ENCODE data around the gene RAB8A. TPM values are rescaled to one million over a fixed set of nuclear protein-coding genes. Genes with fewer than 3 reads are reported as not detected.

RAB8A gene
- total RNA-seq = 100 to 1,000 TPM; 127 to 145 TPM

GRCh38 chr19:16111160-16111908 lies at the start of gene RAB8A:
TSS of gene RAB8A (plus strand) at chr19:16111889. CDS start at chr19:16111902, 13 bp downstream.
- peaks cover 12% of the 10 kb centered on the region for H3K4me1 ChIP-seq
- H3K9me3 ChIP-seq = no peaks in the 10 kb centered on the region
- H3K27me3 ChIP-seq = no peaks in the 10 kb centered on the region
- peak; percentile 98 for DNase-seq
- peak within 1 kb of the TSS; percentile 81 for H3K27ac ChIP-seq
- intact Hi-C loops (cut with DNase I) = loop anchor here (5.0 kb wide), 1 partner anchor 44 kb away; no protein-coding TSS in a partner anchor
- no peaks in the 10 kb centered on the region for H3K36me3 ChIP-seq
- H3K9ac ChIP-seq (ENCODE audit: low read depth in 2 of 2, low read length in 2 of 2) = peak within 1 kb of the TSS; percentile 98 to 100
- H3K4me3 ChIP-seq = peak within 1 kb of the TSS; percentile 78
- TF ChIP-seq, protein P1, sequence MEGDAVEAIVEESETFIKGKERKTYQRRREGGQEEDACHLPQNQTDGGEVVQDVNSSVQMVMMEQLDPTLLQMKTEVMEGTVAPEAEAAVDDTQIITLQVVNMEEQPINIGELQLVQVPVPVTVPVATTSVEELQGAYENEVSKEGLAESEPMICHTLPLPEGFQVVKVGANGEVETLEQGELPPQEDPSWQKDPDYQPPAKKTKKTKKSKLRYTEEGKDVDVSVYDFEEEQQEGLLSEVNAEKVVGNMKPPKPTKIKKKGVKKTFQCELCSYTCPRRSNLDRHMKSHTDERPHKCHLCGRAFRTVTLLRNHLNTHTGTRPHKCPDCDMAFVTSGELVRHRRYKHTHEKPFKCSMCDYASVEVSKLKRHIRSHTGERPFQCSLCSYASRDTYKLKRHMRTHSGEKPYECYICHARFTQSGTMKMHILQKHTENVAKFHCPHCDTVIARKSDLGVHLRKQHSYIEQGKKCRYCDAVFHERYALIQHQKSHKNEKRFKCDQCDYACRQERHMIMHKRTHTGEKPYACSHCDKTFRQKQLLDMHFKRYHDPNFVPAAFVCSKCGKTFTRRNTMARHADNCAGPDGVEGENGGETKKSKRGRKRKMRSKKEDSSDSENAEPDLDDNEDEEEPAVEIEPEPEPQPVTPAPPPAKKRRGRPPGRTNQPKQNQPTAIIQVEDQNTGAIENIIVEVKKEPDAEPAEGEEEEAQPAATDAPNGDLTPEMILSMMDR (IDR thresholded peaks at IDR 0.05) = peak; percentile 91

DNA sequence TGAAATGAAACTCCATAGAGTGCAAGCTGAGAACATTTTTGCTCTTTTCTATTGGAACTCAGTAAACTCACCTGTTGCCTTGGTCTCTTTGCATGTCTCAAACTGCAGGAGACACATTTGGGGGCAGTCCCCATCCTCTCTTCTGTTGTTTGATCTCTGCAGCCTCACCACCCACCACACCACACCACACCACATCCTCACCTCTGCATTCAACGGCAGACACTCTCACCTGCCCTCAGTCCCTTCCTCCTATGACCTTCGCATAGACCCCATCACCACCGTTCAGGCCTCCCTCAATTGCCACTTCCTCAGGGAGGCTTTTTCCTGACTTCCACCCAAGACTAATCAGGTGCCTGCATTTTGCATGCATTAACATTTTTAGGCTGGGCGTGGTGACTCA lies 49.7 kb upstream of the RAB8A start:
- H3K36me3 ChIP-seq = no peaks in the 10 kb centered on the region
- H3K9me3 ChIP-seq = peaks cover 4% of the 10 kb centered on the region
- H3K4me1 ChIP-seq = peaks cover 4% of the 10 kb centered on the region
- H3K4me3 ChIP-seq = no peak overlapping the region
- no peak overlapping the region for H3K27ac ChIP-seq
- intact Hi-C loops (cut with DNase I) = no loop called here
- TF ChIP-seq, protein P1 (IDR thresholded peaks at IDR 0.05) = no peak
- no peaks in the 10 kb centered on the region for H3K27me3 ChIP-seq
- H3K9ac ChIP-seq (ENCODE audit: low read depth in 2 of 2, low read length in 2 of 2) = no peak overlapping the region
- no peak for DNase-seq

DNA sequence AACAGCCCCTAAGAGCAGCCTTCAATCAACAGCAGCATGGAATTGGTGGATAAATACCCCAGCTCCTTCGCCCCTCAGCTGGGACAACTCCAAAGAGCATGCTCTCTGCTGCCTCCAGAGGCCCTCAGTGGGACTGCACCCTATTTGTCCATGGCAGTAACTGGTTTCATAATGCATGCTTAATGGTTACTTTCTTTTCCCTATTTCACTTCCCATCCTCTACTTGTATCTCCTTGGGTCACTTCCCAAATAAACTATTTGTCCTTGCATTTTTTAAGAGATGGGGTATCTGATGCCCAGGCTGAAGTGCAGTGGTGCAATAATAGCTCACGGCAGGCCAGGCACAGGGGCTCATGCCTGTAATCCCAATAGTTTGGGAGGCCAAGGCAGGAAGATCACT lies 48.9 kb upstream of the RAB8A start:
- H3K4me3 ChIP-seq = no peak overlapping the region

DNA sequence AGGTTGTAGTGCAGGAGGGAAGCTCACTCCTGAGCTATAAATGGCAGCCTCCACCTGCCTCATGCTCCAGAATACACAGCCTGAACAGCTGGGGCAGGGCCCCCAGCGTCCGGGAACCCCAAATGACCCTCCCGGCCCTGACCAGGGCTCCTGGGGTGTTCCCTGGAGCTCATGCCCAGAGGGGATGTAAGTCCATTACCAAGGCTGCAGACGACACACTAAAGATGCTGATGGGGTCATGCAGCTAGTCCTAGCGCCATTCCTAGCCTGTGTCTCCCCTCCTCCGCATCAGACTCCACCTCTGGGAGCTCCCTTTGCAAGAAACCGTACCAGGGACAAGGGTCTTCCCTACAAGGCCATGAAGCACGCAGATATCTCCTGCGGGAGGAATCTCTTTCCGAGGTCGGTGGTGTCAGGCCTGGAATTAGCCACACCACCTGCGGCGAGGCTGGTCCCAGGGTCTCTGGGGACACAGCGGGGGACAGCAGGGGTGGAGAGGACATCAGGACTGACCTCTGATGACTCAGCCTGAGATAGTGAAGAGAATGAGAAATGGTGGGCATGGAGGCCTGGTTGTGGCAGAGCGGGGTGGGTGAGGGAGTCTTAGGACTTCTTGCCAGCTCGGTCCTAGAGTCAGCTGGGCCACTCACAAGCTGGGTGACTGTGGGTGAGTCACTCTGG lies 47.3 kb upstream of the RAB8A start:
- H3K9ac ChIP-seq (ENCODE audit: low read depth in 2 of 2, low read length in 2 of 2) = no peak overlapping the region
- DNase-seq = no peak
- no peak overlapping the region for H3K27ac ChIP-seq
- H3K4me1 ChIP-seq = peaks cover 4% of the 10 kb centered on the region
- TF ChIP-seq, protein P1 (IDR thresholded peaks at IDR 0.05) = no peak
- no peaks in the 10 kb centered on the region for H3K36me3 ChIP-seq
- no peaks in the 10 kb centered on the region for H3K9me3 ChIP-seq
- H3K4me3 ChIP-seq = no peak overlapping the region
- no peaks in the 10 kb centered on the region for H3K27me3 ChIP-seq
- intact Hi-C loops (cut with DNase I) = no loop called here

More for the DNA sequence above, 48.9 kb upstream of the RAB8A start:
- Histone ChIP-seq H3K9me3 (no peaks in the 10 kb centered on the region), H3K27ac (no peak overlapping the region), H3K27me3 (no peaks in the 10 kb centered on the region), H3K36me3 (no peaks in the 10 kb centered on the region), H3K9ac (ENCODE audit: low read depth in 2 of 2, low read length in 2 of 2) (no peak overlapping the region), H3K4me1 (peaks cover 4% of the 10 kb centered on the region)
- DNase-seq = peak; percentile 72
- TF ChIP-seq, protein P1 (IDR thresholded peaks at IDR 0.05) = peak; percentile 93
- intact Hi-C loops (cut with DNase I) = no loop called here

DNA sequence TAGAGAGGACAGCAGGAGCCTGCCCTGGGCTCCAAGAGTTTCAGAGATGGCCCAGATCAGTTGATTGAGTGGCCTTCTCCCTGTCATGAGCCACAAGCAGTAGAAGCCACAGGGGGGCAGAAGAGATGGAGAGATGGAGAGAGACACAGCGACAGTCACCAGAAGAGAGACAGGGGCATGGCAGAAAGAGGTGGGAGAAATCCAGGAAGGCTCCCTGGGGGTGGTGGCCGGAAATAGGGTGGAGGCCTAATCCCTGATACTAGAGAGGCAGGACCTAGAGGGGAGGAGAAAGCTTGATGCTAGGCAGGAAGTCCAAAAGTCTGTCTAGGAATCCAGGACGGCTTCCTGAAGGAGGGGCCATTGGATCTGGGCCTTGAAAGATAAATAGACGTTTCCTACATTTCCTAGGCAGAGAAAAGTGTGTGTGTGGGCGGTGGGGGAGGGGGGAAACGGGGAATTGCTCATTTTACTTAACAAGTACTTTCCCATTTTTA lies 45.0 kb upstream of the RAB8A start:
- TF ChIP-seq, protein P1 (IDR thresholded peaks at IDR 0.05) = peak; percentile 15
- intact Hi-C loops (cut with DNase I) = loop anchor here (5.0 kb wide), 1 partner anchor 46 kb away; the partner anchor contains the start of gene RAB8A
- DNase-seq = peak; percentile 81
- Histone ChIP-seq H3K4me1 (peaks cover 12% of the 10 kb centered on the region), H3K9ac (ENCODE audit: low read depth in 2 of 2, low read length in 2 of 2) (peak overlapping the region; percentile 30 to 73), H3K36me3 (no peaks in the 10 kb centered on the region), H3K9me3 (no peaks in the 10 kb centered on the region), H3K27me3 (no peaks in the 10 kb centered on the region), H3K27ac (peak overlapping the region; percentile 78), H3K4me3 (no peak overlapping the region)
